SK-N-SH (cell line): Measurements from ENCODE around the gene C22orf31.

Source experiments
- CHD2 ChIP-seq: fragments of 150-350 bp; IDR thresholded peaks from 2 replicates; pipeline ENCODE4 v1.6.1; 2018; ENCODE audit warnings: low read length; ENCODE audit not compliant: partially characterized antibody
- CTCF ChIP-seq: fragments of 200-600 bp; sonication (generic); IDR thresholded peaks from 2 replicates; pipeline ENCODE4 v1.6.1; 2017; ENCODE audit warnings: antibody characterized with exemption, mild to moderate bottlenecking, moderate library complexity
- EP300 ChIP-seq, 2 experiments: IDR thresholded peaks; 2 replicates each; pipeline versions ENCODE4 v1.4.0 to v1.6.1; 2012; ENCODE audit warnings: borderline replicate concordance in 1 of 2, low read depth in 1 of 2, low read length in 1 of 2
- FOXM1 ChIP-seq: IDR thresholded peaks from 2 replicates; pipeline ENCODE4 v1.4.0; 2012; ENCODE audit warnings: low read depth, mild to moderate bottlenecking
- JUND ChIP-seq: IDR thresholded peaks from 2 replicates; pipeline ENCODE4 v1.4.0; 2012
- MAX ChIP-seq: IDR thresholded peaks from 2 replicates; pipeline ENCODE4 v1.4.0; 2012; ENCODE audit warnings: low read depth
- PBX3 ChIP-seq: IDR thresholded peaks from 2 replicates; pipeline ENCODE4; 2012
- REST ChIP-seq: IDR thresholded peaks from 2 replicates; pipeline ENCODE4 v1.6.1; 2012; ENCODE audit warnings: mild to moderate bottlenecking, low read depth, low read length, moderate library complexity
- RFX5 ChIP-seq: IDR thresholded peaks from 2 replicates; pipeline ENCODE4 v1.6.1; 2012; ENCODE audit warnings: mild to moderate bottlenecking, improper control_type of control experiment, low read length
- YY1 ChIP-seq: IDR thresholded peaks from 2 replicates; pipeline ENCODE4 v1.4.0; 2012; ENCODE audit warnings: low read depth, mild to moderate bottlenecking

- TF ChIP-seq CTCF (no peak), RFX5 (no peak), JUND (no peak), MAX (no peak), EP300 (IDR thresholded peaks at IDR 0.05; ENCODE audit: borderline replicate concordance in 1 of 2, low read depth in 1 of 2, low read length in 1 of 2) (no peak), FOXM1 (no peak), YY1 (no peak), CHD2 (no peak), PBX3 (no peak), REST (no peak)
Observed at GRCh38 chr22:29049655-29050263, 11.9 kb downstream of the C22orf31 start.
